Activated CD8-positive, alpha-beta memory T cell treated with anti-CD3 and anti-CD28 coated beads, Interleukin-2, amount 50 U/mL, for 4 hours (primary cell): ENCODE data around the gene TNP1.
A peak's percentile ranks its signal among the peaks of the same experiment; 100 is the strongest.

Experiments used
- DNase-seq: peaks from one replicate; pipeline ENCODE4 v3.0.0-alpha.2; 2020

The TNP1 gene

DNA sequence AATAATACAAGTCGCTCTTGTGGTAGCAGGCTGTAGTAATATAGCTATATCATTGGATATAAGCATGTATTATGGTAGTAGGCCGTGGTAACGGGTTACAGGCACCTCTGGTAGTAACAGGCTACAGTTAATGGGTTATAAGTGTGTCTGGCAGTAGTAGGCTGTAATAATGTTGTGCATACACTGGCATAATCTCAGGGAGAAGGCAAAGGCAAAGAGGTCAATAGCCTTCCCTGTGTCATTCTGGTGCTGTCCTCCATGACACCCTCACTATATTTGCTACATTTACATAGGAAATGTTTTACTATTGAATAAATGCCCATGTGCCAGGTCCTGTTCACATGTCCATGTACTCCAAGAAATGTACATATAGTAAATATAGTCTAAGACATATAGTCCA lies 12.8 kb upstream of the TNP1 start:
- DNase-seq: no peak

DNA sequence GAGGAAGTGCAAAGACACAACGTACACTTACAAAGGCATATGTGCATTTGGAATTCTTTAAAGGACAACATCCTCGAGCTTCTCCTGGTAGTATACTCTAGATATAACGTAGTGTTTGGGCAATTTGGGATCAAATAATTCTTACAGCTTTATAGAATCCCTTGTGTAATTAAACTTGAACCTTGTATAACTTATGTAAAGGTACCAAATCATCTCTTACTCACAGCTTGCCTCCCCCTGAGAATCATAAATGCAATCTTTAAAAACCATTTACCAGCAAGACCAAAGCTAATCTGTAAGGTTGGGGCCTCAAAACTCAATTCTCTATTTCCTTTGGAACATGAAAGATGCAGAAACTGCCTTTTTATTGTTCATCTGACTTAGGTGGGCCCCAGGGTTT lies 12.2 kb upstream of the TNP1 start:
- no peak for DNase-seq

GRCh38 chr2:216871333-216871934 lies 11.6 kb upstream of the TNP1 start:
- DNase-seq: no peak

DNA sequence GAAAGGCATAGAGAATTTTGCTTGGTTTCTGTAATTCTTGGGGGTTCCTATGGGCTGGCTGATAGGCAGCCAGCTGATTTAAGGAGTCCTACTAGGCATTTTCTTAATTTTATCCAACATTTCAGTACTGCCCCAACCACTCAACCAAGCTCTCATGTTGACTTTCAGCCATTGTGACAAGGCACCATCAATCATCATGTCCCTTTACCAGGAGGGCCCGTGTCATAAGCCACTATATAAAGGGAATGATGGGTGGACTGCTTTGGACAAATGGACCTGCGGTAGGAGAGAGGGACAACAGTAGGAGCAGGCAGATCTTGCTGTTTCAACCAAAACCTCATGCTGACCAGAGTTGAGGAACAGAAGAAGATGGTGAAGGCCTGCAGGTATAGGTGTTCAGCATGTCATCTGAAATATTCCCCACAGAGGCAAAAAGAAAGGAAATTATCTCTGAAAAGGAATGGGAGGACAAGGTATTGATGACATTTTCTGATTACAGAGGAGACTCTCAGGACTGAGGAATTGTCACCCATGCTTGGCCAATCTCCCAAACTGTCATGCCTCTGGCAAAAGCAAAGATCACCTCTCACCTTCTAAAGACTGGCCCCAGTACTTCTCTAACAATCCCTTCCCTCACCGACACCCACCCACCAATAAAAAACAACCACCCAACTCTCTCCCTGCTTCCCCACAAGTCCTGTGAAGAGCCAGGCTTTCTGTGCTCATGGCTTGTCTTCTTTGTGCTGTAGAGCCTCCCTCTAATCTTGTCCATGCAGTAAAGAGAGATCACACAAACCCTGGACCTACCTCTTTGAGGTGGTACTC lies 10.9 kb upstream of the TNP1 start:
- no peak for DNase-seq

- no peak for DNase-seq
Measured at GRCh38 chr2:216866515-216867095, 6.7 kb upstream of the TNP1 start.

DNA sequence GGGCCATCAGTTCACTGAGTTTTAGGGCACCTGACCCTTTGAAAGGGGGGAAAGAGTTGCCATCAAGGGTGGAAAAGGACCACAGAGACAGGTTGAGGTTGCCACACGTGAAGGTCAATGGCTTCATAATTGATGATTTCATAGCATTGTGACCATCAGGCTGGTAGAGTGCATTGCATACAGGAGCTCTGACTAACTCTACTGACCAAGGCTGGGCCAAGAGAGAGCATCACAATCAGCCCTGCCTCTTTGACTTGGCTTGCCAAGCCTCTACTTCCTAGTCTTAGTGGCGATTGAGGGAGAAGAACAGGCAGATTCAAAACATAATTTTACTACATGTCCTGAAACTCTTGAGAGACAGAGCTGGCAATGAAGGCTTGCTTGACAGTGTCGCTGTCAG lies 5.8 kb upstream of the TNP1 start:
- no peak for DNase-seq

GRCh38 chr2:216863946-216864345 lies 4.1 kb upstream of the TNP1 start:
- no peak for DNase-seq

- no peak for DNase-seq
Measured at GRCh38 chr2:216862628-216863398, 2.9 kb upstream of the TNP1 start.

DNA sequence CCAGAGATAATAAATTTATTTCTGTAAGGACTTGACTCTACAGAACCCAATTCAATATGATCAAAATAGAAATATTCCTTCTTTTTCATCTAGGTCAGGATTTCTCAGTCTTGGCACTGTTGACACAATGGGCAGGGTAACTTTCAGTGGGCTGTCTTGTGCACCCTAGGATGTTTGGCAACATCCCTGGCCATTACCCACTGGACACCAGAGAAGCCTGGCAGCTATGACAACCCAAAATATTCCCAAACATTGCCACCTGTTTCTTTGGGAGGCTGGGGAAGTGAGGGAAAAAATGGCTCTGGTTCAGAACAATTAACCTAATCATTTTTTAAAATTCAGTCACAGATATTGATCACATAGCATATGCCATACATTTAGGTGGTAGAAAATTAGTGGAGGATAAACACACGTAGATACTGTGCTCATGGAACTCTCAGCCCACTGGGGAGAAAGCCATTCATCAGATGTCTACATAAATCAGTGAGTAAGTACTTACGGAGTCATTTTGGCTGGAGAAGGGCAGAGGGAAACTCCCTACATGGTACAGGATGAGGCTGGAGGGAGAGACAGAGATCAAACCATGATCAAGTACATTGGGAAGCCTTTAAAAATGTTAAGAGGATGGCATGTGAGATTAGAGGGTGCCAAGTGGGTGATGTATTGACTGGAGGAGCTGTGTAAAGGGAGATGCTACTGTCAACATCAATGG lies 718 bp upstream of the TNP1 start:
- no peak for DNase-seq

DNA sequence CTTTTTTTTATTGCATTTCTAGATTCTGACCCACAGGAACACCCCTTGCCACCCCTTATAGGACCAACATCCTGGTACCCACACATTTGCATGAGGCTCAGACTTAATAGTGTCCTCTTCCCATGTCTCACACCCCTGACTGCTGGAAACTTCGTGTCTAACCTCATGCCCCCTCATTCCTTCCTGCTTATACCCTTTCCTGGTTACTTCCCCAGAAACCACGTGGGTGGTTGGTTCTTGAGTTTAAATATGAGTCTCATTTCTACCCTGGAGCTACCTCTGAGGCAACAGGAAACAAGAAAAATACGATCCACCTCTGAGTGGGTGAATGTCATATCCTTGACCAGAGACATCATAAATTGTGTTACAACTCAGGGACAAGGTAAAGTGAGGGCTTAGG lies 1.6 kb downstream of the TNP1 start:
- no peak for DNase-seq

- no peak for DNase-seq
Measured at GRCh38 chr2:216857131-216857550, 2.7 kb downstream of the TNP1 start.

GRCh38 chr2:216856406-216857065 lies 3.3 kb downstream of the TNP1 start:
- no peak for DNase-seq

DNA sequence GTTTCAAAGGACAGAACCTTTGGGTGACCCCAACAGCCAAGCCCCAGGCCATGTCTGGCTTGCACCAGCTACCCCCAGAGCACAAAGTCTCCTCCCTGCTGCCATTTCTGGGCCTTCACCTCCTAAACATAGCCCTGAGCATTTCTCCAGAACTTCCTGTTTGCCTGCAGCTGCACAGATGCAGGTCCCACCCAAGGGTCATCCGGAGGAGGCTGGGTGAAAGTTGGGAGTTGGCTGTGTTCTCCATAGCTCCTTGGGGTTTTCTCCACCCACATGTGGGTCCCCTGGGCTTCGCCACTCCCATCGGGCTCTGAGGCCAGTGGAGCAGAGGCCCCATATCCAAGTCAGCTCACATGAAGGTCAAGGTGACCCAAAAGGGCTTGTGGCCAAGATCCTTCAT lies 4.3 kb downstream of the TNP1 start:
- DNase-seq: no peak

DNA sequence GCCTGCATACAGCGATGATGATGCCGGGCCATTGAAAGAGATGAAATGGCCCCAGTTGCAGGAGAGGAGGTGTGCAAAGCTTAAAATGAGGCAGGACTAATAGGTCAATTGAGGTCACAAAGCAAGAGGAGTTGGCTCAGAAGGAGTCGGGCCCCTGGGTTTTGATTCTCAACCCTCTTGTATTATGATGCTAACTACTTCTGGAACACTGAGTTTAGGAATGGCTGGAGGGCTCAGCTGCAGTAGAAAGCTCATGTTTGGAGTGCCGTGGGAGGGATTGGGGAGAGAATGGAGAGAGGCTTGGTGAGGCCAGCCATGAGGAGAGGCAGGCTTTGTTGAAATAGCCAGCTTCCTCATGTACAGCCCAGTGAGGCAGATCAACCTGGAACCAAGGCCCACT lies 4.8 kb downstream of the TNP1 start:
- DNase-seq: no peak

GRCh38 chr2:216851486-216852090 lies 8.3 kb downstream of the TNP1 start:
- DNase-seq: no peak

DNA sequence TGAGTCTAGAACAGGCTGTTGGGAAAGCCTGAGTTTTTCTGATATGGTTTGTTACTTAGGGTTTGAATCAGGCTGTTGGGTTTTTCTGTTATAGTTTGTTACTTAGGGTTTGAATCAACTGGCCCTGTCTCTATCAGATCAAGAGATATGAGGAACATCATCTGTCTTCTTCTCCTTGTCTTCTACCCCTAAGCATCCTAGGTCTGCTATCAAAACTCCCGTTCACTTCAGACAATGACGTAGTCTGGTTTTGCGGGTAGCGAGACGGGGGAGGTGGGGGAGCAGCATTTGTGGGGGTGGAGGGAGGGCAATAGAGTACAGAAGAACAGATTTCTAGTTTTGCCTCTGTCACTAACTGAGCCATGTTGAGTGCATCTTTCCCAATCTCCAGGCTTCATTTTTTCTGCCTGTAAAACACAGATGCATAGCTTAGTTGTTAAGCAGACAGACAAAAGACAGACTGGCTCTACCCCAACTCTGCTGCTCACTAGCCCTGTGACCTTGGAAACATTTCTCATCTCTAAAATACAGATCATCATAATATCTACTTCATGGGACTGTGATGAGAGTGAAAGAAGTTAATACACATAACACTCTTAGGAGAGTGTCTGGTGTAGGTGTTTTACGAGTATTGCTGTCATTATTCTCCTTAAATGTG lies 9.1 kb downstream of the TNP1 start:
- DNase-seq: no peak

- peak; percentile 39 for DNase-seq
Measured at GRCh38 chr2:216849987-216850386, 9.9 kb downstream of the TNP1 start.

GRCh38 chr2:216845426-216845825 lies 14.4 kb downstream of the TNP1 start:
- DNase-seq: no peak

- DNase-seq: no peak
Measured at GRCh38 chr2:216842636-216843035, 17.2 kb downstream of the TNP1 start.

DNA sequence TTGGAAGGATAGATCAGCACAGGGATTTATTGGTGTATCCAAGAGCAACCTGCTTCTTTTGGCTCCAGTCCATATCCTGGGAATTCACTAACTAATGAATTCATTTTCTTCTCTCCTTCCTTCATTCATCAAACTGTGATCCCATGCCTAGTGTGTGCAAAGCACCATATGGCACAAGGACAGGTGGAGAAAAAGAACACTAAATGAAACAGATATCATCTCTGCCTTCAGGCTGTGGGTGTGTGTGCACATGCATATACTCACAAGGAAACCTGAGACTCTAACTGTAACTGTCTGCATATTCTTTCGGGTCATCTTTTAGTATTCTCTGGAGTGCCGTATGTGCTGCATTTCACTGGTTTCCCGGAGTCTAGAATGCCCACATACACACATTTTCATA lies 20.2 kb downstream of the TNP1 start:
- no peak for DNase-seq

DNA sequence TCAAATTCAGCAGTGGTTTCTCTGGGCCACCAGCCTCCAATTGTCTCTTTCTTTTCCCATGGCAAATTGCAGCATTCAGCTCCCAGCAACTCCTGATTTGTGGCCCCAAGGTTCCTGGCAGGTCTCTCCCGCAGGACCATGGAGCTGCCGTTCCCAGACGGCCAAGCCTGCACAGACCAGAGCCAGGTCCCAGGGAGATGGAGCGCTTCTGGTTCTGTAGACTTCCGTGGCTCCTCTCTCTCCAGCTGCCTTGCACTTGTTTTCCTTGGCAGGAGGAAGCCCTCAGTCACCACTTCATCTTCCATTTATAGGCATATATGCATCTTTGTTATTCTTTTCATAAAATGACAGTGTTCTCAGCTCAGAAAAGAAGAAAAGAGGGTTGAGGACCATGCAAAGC lies 21.7 kb downstream of the TNP1 start:
- no peak for DNase-seq
